Coronary artery (tissue), 2 donors: ENCODE results near the gene PGLYRP1.
A peak's percentile ranks its signal among the peaks of the same experiment; 100 is the strongest.

Experiments used
- DNase-seq: peaks from one replicate; pipeline ENCODE4 v3.0.0-alpha.2; 2017; ENCODE audit warnings: low spot score
- H3K27ac ChIP-seq, 2 donors: fragments of 200-600 bp; sonication (generic); one replicate each; pipeline ENCODE4 v1.5.1; 2016 to 2019
- H3K4me3 ChIP-seq: fragments of 200-600 bp; sonication (generic); 2 replicates; pipeline ENCODE4 v1.5.1; 2016; ENCODE audit warnings: mild to moderate bottlenecking, moderate library complexity
- TF ChIP-seq, protein P1 (sequence below): fragments of 200-600 bp; sonication (generic); IDR thresholded peaks from one replicate; pipeline ENCODE4 v1.5.1; 2019; ENCODE audit warnings: antibody characterized with exemption

Gene PGLYRP1

DNA sequence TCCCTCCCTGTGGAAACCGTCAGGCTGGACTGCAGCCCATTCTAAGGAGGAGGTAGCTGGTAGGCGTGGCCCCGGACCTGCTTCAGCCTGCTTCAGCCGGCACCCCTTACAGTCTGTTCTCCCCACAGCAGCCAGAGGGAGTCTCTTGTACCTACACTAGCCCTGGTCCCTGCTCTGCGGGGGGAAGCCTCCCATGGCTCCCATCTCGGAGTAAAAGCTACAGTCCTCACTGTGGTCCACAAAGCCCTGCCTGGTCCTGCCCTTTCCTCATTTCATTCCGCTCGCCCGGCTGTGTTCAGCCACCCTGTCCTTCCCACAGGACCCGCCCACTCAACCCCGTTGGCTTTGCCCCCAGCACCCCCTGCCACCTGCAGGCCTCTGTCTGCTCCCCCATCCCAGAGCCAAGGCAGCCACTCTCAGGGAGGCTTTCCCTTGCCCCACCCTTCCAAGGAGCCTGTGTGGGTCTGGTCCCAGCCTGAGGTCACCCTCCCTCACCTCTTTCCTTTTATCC is 1.3 kb downstream of the PGLYRP1 start:
- no peak for DNase-seq
- TF ChIP-seq, protein P1, sequence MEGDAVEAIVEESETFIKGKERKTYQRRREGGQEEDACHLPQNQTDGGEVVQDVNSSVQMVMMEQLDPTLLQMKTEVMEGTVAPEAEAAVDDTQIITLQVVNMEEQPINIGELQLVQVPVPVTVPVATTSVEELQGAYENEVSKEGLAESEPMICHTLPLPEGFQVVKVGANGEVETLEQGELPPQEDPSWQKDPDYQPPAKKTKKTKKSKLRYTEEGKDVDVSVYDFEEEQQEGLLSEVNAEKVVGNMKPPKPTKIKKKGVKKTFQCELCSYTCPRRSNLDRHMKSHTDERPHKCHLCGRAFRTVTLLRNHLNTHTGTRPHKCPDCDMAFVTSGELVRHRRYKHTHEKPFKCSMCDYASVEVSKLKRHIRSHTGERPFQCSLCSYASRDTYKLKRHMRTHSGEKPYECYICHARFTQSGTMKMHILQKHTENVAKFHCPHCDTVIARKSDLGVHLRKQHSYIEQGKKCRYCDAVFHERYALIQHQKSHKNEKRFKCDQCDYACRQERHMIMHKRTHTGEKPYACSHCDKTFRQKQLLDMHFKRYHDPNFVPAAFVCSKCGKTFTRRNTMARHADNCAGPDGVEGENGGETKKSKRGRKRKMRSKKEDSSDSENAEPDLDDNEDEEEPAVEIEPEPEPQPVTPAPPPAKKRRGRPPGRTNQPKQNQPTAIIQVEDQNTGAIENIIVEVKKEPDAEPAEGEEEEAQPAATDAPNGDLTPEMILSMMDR = no peak
- no peak overlapping the region for H3K27ac ChIP-seq
- no peak overlapping the region for H3K4me3 ChIP-seq

DNA sequence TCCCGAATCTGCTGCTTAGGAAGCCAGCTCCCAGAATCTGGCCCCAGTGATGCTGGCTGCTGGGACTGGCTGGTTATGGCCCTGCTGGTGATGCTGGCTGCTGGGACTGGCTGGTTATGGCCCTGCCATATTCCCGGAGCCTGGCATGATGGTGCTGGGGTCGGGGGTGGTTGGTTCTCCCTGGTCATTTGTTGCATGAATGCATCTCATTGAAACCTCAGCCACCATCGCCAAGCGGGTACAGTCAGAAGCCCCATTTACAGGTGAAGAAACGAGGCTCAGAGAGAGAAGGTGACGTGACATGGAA is 2.1 kb downstream of the PGLYRP1 start:
- TF ChIP-seq, protein P1 = no peak
- no peak for DNase-seq
- Histone ChIP-seq H3K4me3 (no peak overlapping the region), H3K27ac (no peak overlapping the region)

DNA sequence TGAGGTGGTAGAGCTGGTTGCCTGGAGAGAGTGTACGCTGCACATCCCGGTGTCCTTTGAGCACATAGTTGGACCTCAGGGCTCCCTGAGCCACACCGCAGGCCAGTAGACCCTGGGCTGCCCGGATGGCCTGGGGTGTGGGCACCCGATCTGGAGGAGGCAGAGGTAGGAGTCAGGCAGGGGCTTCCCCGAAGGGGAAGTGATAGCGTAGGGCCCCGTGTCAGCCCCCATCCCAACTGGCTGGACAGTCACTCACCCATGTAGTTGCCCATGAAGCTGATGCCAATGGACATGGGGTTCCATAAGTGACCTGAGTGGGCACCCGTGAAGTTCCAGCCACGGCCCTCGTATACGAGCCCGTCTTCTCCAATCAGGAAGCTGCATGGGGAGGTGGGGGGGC is 3.6 kb downstream of the PGLYRP1 start:
- no peak overlapping the region for H3K4me3 ChIP-seq
- H3K27ac ChIP-seq = no peak overlapping the region
- DNase-seq = no peak
- TF ChIP-seq, protein P1 = no peak

DNA sequence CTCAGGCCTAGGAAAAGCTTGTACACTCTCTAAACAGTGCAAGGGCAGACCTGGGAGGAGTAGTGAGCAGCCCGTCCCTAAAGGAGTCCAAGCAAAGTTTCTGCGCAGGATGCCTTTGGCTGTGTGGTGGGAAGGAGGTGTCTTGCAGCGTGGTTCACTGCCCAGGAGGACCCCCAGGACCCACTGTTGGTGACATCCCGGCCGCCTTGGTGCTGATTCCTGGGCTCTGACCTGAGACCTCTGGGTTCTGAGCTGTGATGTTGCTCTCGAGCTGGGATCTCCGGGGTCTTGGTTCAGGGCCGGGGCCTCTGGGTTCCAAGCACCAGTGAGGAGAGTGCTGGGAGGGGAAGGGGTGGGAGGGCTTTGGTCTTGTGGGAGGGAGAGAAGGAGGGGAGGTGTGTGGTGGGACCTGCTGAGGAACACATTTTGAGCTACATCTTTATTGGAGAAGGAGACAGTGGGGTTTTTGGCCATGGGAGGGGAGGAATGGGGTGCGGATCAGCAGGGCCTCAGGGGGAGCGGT is 4.1 kb downstream of the PGLYRP1 start:
- TF ChIP-seq, protein P1 = no peak
- no peak for DNase-seq
- H3K27ac ChIP-seq = no peak overlapping the region

DNA sequence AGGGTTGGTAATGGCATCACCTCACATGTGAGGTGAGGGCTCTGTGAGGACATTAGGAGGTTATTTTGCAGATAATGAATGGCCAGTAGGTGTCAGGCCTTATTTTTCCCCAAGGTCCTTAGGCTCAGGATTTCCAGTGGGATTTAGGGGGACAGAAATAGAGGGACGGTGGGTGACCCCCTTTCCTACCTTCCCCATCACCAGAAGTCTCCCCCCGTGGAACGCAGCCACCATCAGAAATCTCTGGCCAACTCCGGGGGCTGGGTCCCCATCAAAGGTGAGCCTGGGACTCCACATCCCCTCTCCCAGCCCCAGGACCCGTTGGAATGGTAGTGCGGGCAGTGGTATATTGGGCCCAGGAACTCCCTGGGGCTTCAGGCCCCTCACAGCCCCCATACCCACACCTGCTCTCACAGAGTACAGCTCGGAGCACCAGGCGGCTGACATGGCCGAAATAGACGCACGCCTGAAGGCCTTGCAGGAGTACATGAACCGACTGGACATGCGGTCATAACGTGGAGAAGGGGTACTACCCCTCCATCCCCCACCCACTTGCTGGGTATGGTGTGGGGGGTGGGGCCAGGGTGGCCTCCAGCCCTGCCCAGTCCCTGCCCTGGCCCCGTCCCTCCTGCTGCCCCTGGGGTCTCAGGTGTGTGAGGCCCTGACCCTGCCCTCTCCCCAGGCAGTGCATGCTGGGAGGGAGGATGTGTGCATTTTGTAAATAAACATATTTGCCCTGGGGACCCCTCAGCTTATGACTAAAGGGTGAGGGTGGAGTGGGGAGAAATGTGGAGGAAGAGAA is 4.8 kb downstream of the PGLYRP1 start:
- TF ChIP-seq, protein P1 = no peak
- Histone ChIP-seq H3K27ac (no peak overlapping the region), H3K4me3 (no peak overlapping the region)
- DNase-seq = no peak

More for the DNA sequence above, 4.1 kb downstream of the PGLYRP1 start:
- H3K4me3 ChIP-seq = no peak overlapping the region

DNA sequence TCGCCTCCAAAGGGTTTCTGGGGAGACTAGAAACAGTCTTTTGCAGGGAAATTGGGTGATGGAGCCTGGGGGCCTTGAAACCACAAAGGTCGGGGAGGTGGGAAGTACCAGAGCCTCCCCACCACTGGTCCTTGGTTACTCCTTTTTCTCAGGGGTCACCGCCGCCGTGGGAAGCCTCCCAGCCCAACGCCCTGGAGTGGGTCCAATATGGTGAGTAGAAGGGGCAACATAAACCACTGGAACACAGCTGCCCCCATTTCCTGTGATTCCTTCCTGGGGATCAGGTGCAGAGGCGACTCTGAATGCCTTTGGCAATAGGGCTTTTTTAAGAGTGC is 5.8 kb downstream of the PGLYRP1 start:
- H3K4me3 ChIP-seq = peak overlapping the region; percentile 81
- TF ChIP-seq, protein P1 = peak; percentile 9
- no peak for DNase-seq
- no peak overlapping the region for H3K27ac ChIP-seq
